ENCODE results near the gene ABCA13.

DNA sequence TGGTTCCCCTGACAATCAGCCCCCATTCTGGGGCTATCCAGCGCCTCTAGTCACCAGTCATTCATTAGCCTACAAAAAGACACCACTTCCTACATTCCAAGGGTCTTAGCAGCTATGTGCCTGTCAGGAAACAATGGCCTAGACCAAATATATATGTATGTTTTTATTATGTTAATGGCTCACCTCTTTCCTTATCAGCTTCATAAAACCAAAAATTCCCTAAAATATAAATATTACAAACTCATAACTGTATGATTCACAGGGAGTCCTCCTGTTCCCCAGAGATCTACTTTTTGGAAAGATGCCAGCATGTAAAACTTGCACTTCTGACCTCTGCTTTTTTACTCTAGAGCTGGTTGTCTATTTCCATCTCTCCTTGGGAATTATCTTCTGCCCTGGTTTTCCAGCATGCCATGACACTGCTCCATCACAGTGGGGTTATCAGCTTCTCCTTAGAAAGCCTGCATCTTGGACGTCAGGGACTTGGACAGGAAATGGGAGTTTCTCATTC lies 79.2 kb downstream of the ABCA13 start:
- TF ChIP-seq POLR2A (IDR thresholded peaks at IDR 0.05), result no peak
- no peak for TF ChIP-seq CTCF (IDR thresholded peaks at IDR 0.05)
- TF ChIP-seq POLR2AphosphoS5 (IDR thresholded peaks at IDR 0.05), result no peak
